ENCODE data around the gene SSBP1. TPM values are rescaled to one million over a fixed set of nuclear protein-coding genes. Genes with fewer than 3 reads are reported as not detected.

The SSBP1 gene
- total and polyA plus RNA-seq, 2 of the 8 experiments (the other 6 are each of a cell fraction or from before 2014, with no cell fraction given): 136 to 254 TPM

GRCh38 chr7:141713890-141714289, 24.3 kb upstream of the SSBP1 start:
- H3K4ac ChIP-seq (replicated peaks; ENCODE audit: insufficient read length, low read depth, low read length): no peak overlapping the region
- H3K23me2 ChIP-seq (ENCODE audit: low read depth, low read length): peaks cover 3% of the 10 kb centered on the region; the same call in 1 of the 2 replicates
- H3K4me1 ChIP-seq (replicated peaks in 1 of 4; ENCODE audit: control insufficient read depth in 3 of 4, insufficient read depth in 4 of 4, low read length in 3 of 4): peaks cover 0 to 8% (median 0%) of the 10 kb centered on the region in 4 experiments; a peak in 1 of 7 replicates
- H3K79me1 ChIP-seq (ENCODE audit: low read depth, low read length): no peaks in the 10 kb centered on the region
- no peaks in the 10 kb centered on the region for H4K20me1 ChIP-seq (replicated peaks in 1 of 2; ENCODE audit: control insufficient read depth in 1 of 2, insufficient read depth in 2 of 2, low read length in 2 of 2)
- WGBS, 2 experiments (ENCODE audit: extremely low coverage in 1 of 2, insufficient coverage in 1 of 2, insufficient read length in 1 of 2, insufficient replicate concordance in 2 of 2, low coverage in 1 of 2, low lambda C conversion rate in 2 of 2, missing lambda C conversion rate in 1 of 2): 48% methylated on average over 1 of the region's 1 CpG; no CpG with 5 or more reads in 1 of the 2 experiments
- no peak overlapping the region for H2BK120ac ChIP-seq (replicated peaks; ENCODE audit: low read depth, low read length)
- H3K27me3 ChIP-seq (replicated peaks in 1 of 4; ENCODE audit: control insufficient read depth in 3 of 4, extremely low read depth in 1 of 4, insufficient read depth in 3 of 4, low read length in 3 of 4): no peaks in the 10 kb centered on the region
- no peak overlapping the region for H3K18ac ChIP-seq (ENCODE audit: extremely low read depth, low read length)
- H3K14ac ChIP-seq (ENCODE audit: insufficient read length): no peak overlapping the region
- CTCF ChIA-PET (ENCODE audit: partially characterized antibody): interaction anchor here (0.6 to 1.4 kb wide), 6 partner anchors 13 to 638 kb away, joined by 3 to 5 read pairs (median 3); partner anchors contain the start of gene SSBP1
- H3K4me2 ChIP-seq (ENCODE audit: insufficient read depth in 1 of 2, low read depth in 2 of 2, low read length in 2 of 2): no peak overlapping the region
- no peak overlapping the region for H3K56ac ChIP-seq (replicated peaks; ENCODE audit: insufficient read length, low read depth, low read length)
- POLR2A ChIA-PET (ENCODE audit: partially characterized antibody): interaction anchor here (0.9 to 4.3 kb wide), 5 partner anchors 9 to 24 kb away, joined by 3 to 21 read pairs (median 3); partner anchors contain the start of genes DENND11 and SSBP1
- no peak overlapping the region for H2BK20ac ChIP-seq (ENCODE audit: low read length)
- H4K5ac ChIP-seq (ENCODE audit: insufficient read length, low read depth, low read length): no peak overlapping the region
- H2BK12ac ChIP-seq (ENCODE audit: low read depth, low read length): no peak overlapping the region
- no peak for TF ChIP-seq CHD2 (IDR thresholded peaks at IDR 0.05; ENCODE audit: low read length)
- no peak for TF ChIP-seq CREB1 (IDR thresholded peaks at IDR 0.05)
- no peak for TF ChIP-seq CHD1 (IDR thresholded peaks at IDR 0.05; ENCODE audit: low read depth, low read length)
- no peak for TF ChIP-seq SIN3A (conservative IDR thresholded peaks at IDR 0.05 in 1 of 2, IDR thresholded peaks at IDR 0.05 in 1 of 2; ENCODE audit: low read depth in 1 of 2, low read length in 2 of 2)
- TF ChIP-seq RXRA (IDR thresholded peaks at IDR 0.05; ENCODE audit: insufficient read depth, low read depth, low read length): no peak
- TF ChIP-seq YY1 (IDR thresholded peaks at IDR 0.05; ENCODE audit: low read depth, low read length): no peak
- no peak for TF ChIP-seq SIRT6 (IDR thresholded peaks at IDR 0.05; ENCODE audit: low read length)
- no peak for TF ChIP-seq SP1 (IDR thresholded peaks at IDR 0.05; ENCODE audit: low read depth, low read length)
- TF ChIP-seq EZH2 (IDR thresholded peaks at IDR 0.05; ENCODE audit: low read depth, low read length, severe bottlenecking): no peak
- no peak for TF ChIP-seq ZNF274 (IDR thresholded peaks at IDR 0.05; ENCODE audit: borderline replicate concordance, extremely low read depth, low read length)
- TF ChIP-seq TEAD4 (IDR thresholded peaks at IDR 0.05; ENCODE audit: low read depth, low read length): no peak
- H4K91ac ChIP-seq (replicated peaks; ENCODE audit: insufficient read length, low read length): no peak overlapping the region
- H3K36me3 ChIP-seq (ENCODE audit: control insufficient read depth in 2 of 4, insufficient read depth in 4 of 4, low read length in 3 of 4): no peaks in the 10 kb centered on the region
- no peak overlapping the region for H2BK5ac ChIP-seq (ENCODE audit: low read depth, low read length)
- H2AK5ac ChIP-seq (ENCODE audit: low read depth, low read length): no peak overlapping the region
- FAIRE-seq: no peak
- H3K27ac ChIP-seq (ENCODE audit: low read depth, low read length): no peak overlapping the region
- H3K4me3 ChIP-seq (ENCODE audit: extremely low read depth in 1 of 4, insufficient read depth in 2 of 4, low read depth in 3 of 4, low read length in 4 of 4): no peak overlapping the region
- H4K8ac ChIP-seq (ENCODE audit: extremely low read depth, insufficient read depth, low read length): no peak overlapping the region
- no peak overlapping the region for H3K9ac ChIP-seq (replicated peaks in 1 of 4; ENCODE audit: extremely low read depth in 1 of 4, low read depth in 3 of 4, low read length in 3 of 4)
- no peak for DNase-seq (ENCODE audit: low read depth in 1 of 2, low spot score in 2 of 2)
- no peak overlapping the region for H2AFZ ChIP-seq (ENCODE audit: low read length)
- no peaks in the 10 kb centered on the region for H3K79me2 ChIP-seq (ENCODE audit: control insufficient read depth in 1 of 2, insufficient read depth in 2 of 2, low read length in 2 of 2)
- no peak overlapping the region for H2BK15ac ChIP-seq (ENCODE audit: low read length)
- no peak overlapping the region for H3K23ac ChIP-seq (ENCODE audit: insufficient read length)
- H3K9me3 ChIP-seq (ENCODE audit: insufficient read depth in 2 of 2, low read depth in 1 of 2, low read length in 1 of 2): no peaks in the 10 kb centered on the region
